H1 (cell line): ENCODE data around the gene C2CD4D. TPM values are rescaled to one million over a fixed set of nuclear protein-coding genes. Genes with fewer than 3 reads are reported as not detected.

Experiments
- CTCF ChIA-PET: fragments of 300-600 bp; sonication (Branson Sonifier 250); formaldehyde crosslinking; loops from one replicate; lab custom pipeline; 2021; ENCODE audit not compliant: partially characterized antibody; lab: Charles Lee
- POLR2A ChIA-PET: fragments of 300-600 bp; sonication (Branson Sonifier 250); formaldehyde crosslinking; loops from one replicate; lab custom pipeline; 2021; ENCODE audit warnings: inconsistent platforms; ENCODE audit not compliant: partially characterized antibody; lab: Charles Lee
- DNase-seq, 2 experiments: peaks; one replicate each; pipeline versions ENCODE4 v3.0.0 to v3.0.0-alpha.2; 2010 to 2022; ENCODE audit warnings: low spot score in 2 of 2, low read depth in 1 of 2, mixed read lengths in 1 of 2
- FAIRE-seq: peaks from 2 replicates; lab custom pipeline; 2011; peaks lifted over from hg19 to GRCh38; lab: Jason Lieb, UNC
- H2AFZ ChIP-seq: 2 replicates; pipeline ENCODE4 v1.8.1; 2012; ENCODE audit warnings: low read length, inconsistent platforms
- H2AK5ac ChIP-seq: 2 replicates; pipeline ENCODE4 v1.6.1; 2013; ENCODE audit warnings: low read depth, low read length
- H2BK120ac ChIP-seq: replicated peaks from 2 replicates; pipeline ENCODE3; 2013; ENCODE audit warnings: low read depth, low read length, inconsistent platforms
- H2BK12ac ChIP-seq: 2 replicates; pipeline ENCODE4 v1.6.1; 2013; ENCODE audit warnings: low read depth, low read length
- H2BK15ac ChIP-seq: 2 replicates; pipeline ENCODE4 v1.6.1; 2013; ENCODE audit warnings: low read length
- H2BK20ac ChIP-seq: 2 replicates; pipeline ENCODE4 v1.6.1; 2013; ENCODE audit warnings: low read length
- H2BK5ac ChIP-seq: 2 replicates; pipeline ENCODE4 v1.6.1; 2013; ENCODE audit warnings: low read depth, low read length
- H3K14ac ChIP-seq: 2 replicates; pipeline ENCODE4 v1.6.1; 2013; ENCODE audit warnings: inconsistent platforms; ENCODE audit not compliant: insufficient read length
- H3K18ac ChIP-seq: 2 replicates; pipeline ENCODE4 v1.6.1; 2013; ENCODE audit warnings: low read length; ENCODE audit errors: extremely low read depth
- H3K23ac ChIP-seq: 2 replicates; pipeline ENCODE4 v1.6.1; 2013; ENCODE audit warnings: inconsistent platforms; ENCODE audit not compliant: insufficient read length
- H3K23me2 ChIP-seq: 2 replicates; pipeline ENCODE4 v1.6.1; 2013; ENCODE audit warnings: low read depth, low read length
- H3K27ac ChIP-seq: 2 replicates; pipeline ENCODE4 v1.6.1; 2011; ENCODE audit warnings: low read depth, low read length, inconsistent platforms
- H3K27me3 ChIP-seq, 4 experiments: replicated peaks in 1 of 4; 1 replicate in 1 of 4; 2 replicates in 3 of 4; pipeline versions ENCODE4 v1.6.1 to v1.8.1; 2011 to 2013; ENCODE audit warnings: low read length in 3 of 4, mild to moderate bottlenecking in 3 of 4, inconsistent platforms in 2 of 4, mixed read lengths in 2 of 4, moderate library complexity in 1 of 4; ENCODE audit not compliant: control insufficient read depth in 3 of 4, insufficient read depth in 3 of 4; ENCODE audit errors: extremely low read depth in 1 of 4
- H3K36me3 ChIP-seq, 4 experiments: 2 replicates each; pipeline versions ENCODE4 v1.6.1 to v1.8.1; 2011 to 2013; ENCODE audit warnings: mild to moderate bottlenecking in 4 of 4, low read length in 3 of 4, moderate library complexity in 2 of 4, control low read depth in 1 of 4, inconsistent platforms in 1 of 4; ENCODE audit not compliant: insufficient read depth in 4 of 4, control insufficient read depth in 2 of 4
- H3K4ac ChIP-seq: replicated peaks from 2 replicates; pipeline ENCODE3; 2013; ENCODE audit warnings: low read length, low read depth, mixed read lengths, inconsistent platforms; ENCODE audit not compliant: insufficient read length
- H3K4me1 ChIP-seq, 4 experiments: replicated peaks in 1 of 4; 1 replicate in 1 of 4; 2 replicates in 3 of 4; pipeline versions ENCODE4 v1.6.1 to v1.8.1; 2011 to 2013; ENCODE audit warnings: low read length in 3 of 4, inconsistent platforms in 2 of 4, mixed read lengths in 1 of 4; ENCODE audit not compliant: insufficient read depth in 4 of 4, control insufficient read depth in 3 of 4
- H3K4me2 ChIP-seq, 2 experiments: 2 replicates each; pipeline versions ENCODE4 v1.6.1 to v1.8.1; 2011 to 2013; ENCODE audit warnings: low read depth in 2 of 2, low read length in 2 of 2, control low read depth in 1 of 2, inconsistent platforms in 1 of 2, mild to moderate bottlenecking in 1 of 2; ENCODE audit not compliant: insufficient read depth in 1 of 2
- H3K4me3 ChIP-seq, 4 experiments: fragments of 200-600, 300-600 bp in 1 of 4; sonication (generic), shearing (Covaris generic), sonication (Bioruptor Twin) in 1 of 4; 2 replicates each; pipeline versions ENCODE4 v1.5.1 to v1.8.1; 2011 to 2016; ENCODE audit warnings: low read length in 4 of 4, low read depth in 3 of 4, control low read depth in 2 of 4, inconsistent platforms in 2 of 4, mild to moderate bottlenecking in 2 of 4, mixed read lengths in 1 of 4, moderate library complexity in 1 of 4; ENCODE audit not compliant: insufficient read depth in 2 of 4; ENCODE audit errors: extremely low read depth in 1 of 4
- H3K56ac ChIP-seq: replicated peaks from 2 replicates; pipeline ENCODE3; 2013; ENCODE audit warnings: low read depth, mild to moderate bottlenecking, mixed read lengths, low read length, inconsistent platforms; ENCODE audit not compliant: insufficient read length
- H3K79me1 ChIP-seq: 2 replicates; pipeline ENCODE4 v1.6.1; 2013; ENCODE audit warnings: low read depth, low read length, control low read depth
- H3K79me2 ChIP-seq, 2 experiments: 2 replicates each; pipeline versions ENCODE4 v1.6.1 to v1.8.1; 2012 to 2013; ENCODE audit warnings: low read length in 2 of 2, mild to moderate bottlenecking in 2 of 2, inconsistent platforms in 1 of 2; ENCODE audit not compliant: insufficient read depth in 2 of 2, control insufficient read depth in 1 of 2
- H3K9ac ChIP-seq, 4 experiments: replicated peaks in 1 of 4; 1 replicate in 1 of 4; 2 replicates in 3 of 4; pipeline versions ENCODE4 v1.6.1 to v1.8.1; 2011 to 2013; ENCODE audit warnings: low read depth in 3 of 4, low read length in 3 of 4, control low read depth in 2 of 4, mild to moderate bottlenecking in 2 of 4, moderate library complexity in 2 of 4, inconsistent platforms in 1 of 4; ENCODE audit errors: extremely low read depth in 1 of 4
- H3K9me3 ChIP-seq, 2 experiments: 2 replicates each; pipeline versions ENCODE4 v1.6.1 to v1.8.1; 2012 to 2013; ENCODE audit warnings: mild to moderate bottlenecking in 2 of 2, moderate library complexity in 2 of 2, control low read depth in 1 of 2, inconsistent platforms in 1 of 2, low read depth in 1 of 2, low read length in 1 of 2, mixed read lengths in 1 of 2; ENCODE audit not compliant: insufficient read depth in 2 of 2
- H4K20me1 ChIP-seq, 2 experiments: replicated peaks in 1 of 2; 2 replicates each; pipeline versions ENCODE3 to v1.8.1; 2011 to 2013; ENCODE audit warnings: inconsistent platforms in 2 of 2, low read length in 2 of 2, mild to moderate bottlenecking in 1 of 2; ENCODE audit not compliant: insufficient read depth in 2 of 2, control insufficient read depth in 1 of 2
- H4K5ac ChIP-seq: 2 replicates; pipeline ENCODE4 v1.6.1; 2013; ENCODE audit warnings: low read length, low read depth, mixed read lengths, inconsistent platforms; ENCODE audit not compliant: insufficient read length
- H4K8ac ChIP-seq: 2 replicates; pipeline ENCODE4 v1.8.0; 2013; ENCODE audit warnings: mild to moderate bottlenecking, moderate library complexity, low read length, inconsistent platforms; ENCODE audit not compliant: insufficient read depth; ENCODE audit errors: extremely low read depth
- H4K91ac ChIP-seq: replicated peaks from 2 replicates; pipeline ENCODE3; 2013; ENCODE audit warnings: low read length, mixed read lengths, inconsistent platforms; ENCODE audit not compliant: insufficient read length
- JUN ChIP-seq: IDR thresholded peaks from 2 replicates; pipeline ENCODE4 v1.6.1; 2011; ENCODE audit warnings: low read depth, mild to moderate bottlenecking, improper control_type of control experiment, low read length
- RFX5 ChIP-seq: IDR thresholded peaks from 2 replicates; pipeline ENCODE4 v1.6.1; 2011; ENCODE audit warnings: low read depth, low read length, improper control_type of control experiment, borderline replicate concordance
- RNF2 ChIP-seq: fragments of 200-900, 300-1000 bp; sonication (generic); IDR thresholded peaks from 2 replicates; pipeline ENCODE4 v1.7.1; 2016; ENCODE audit warnings: borderline replicate concordance, low read depth, mild to moderate bottlenecking, antibody characterized with exemption, low read length; ENCODE audit not compliant: poor library complexity, severe bottlenecking; ENCODE audit errors: missing control alignments
- TCF12 ChIP-seq: IDR thresholded peaks from 2 replicates; pipeline ENCODE4 v1.6.1; 2011; ENCODE audit warnings: low read depth, mild to moderate bottlenecking, low read length
- WGBS, 2 experiments: shearing (Covaris generic) in 1 of 2; methylation state at CpG; one replicate each; pipeline versions ENCODE4 v1.1.6 to v1.1.7; 2013 to 2015; ENCODE audit warnings: low lambda C conversion rate in 2 of 2, mixed read lengths in 2 of 2, inconsistent platforms in 1 of 2, low coverage in 1 of 2, missing lambda C conversion rate in 1 of 2; ENCODE audit not compliant: insufficient replicate concordance in 2 of 2, insufficient coverage in 1 of 2, insufficient read length in 1 of 2; ENCODE audit errors: extremely low coverage in 1 of 2, missing lambda C conversion rate in 1 of 2; 5-methylcytosine and 5-hydroxymethylcytosine counted together
- polyA plus RNA-seq, 7 experiments: library from polyadenylated mRNA; depleted of rRNA in 3 of 7; stranded (reverse) in 5 of 7; unstranded in 2 of 7; fragments of >200 nt in 5 of 7; fragments of 200-250 nt in 2 of 7; gene quantifications; 1 replicate in 5 of 7; 2 replicates in 1 of 7; 4 replicates in 1 of 7; pipeline versions ENCODE4 v1.2.1 to v1.2.3, GENCODE V29; 2011 to 2013; ENCODE audit warnings: missing spikeins in 2 of 7, mixed read lengths in 2 of 7
- total RNA-seq: library from RNA; stranded (reverse); fragmentation: NEBNext Ultra II Directional; extraction: Animal tissue kit (Norgen Biotek cat#: 25700); gene quantifications from 2 replicates; pipeline ENCODE4 v1.2.1, GENCODE V29; 2021

Gene C2CD4D
- total and polyA plus RNA-seq, 2 of the 8 experiments (the other 6 are each of a cell fraction or from before 2014, with no cell fraction given), result 0.41 to 0.71 TPM

- Histone ChIP-seq H3K79me2 (no peaks in the 10 kb centered on the region), H3K9ac (no peak overlapping the region), H3K27ac (no peak overlapping the region), H2AK5ac (no peak overlapping the region; the same call in 1 of the 2 replicates), H2BK120ac (no peak overlapping the region), H2BK15ac (no peak overlapping the region; the same call in 1 of the 2 replicates), H4K20me1 (no peaks in the 10 kb centered on the region), H2AFZ (no peak overlapping the region), H3K4me3 (no peak overlapping the region), H3K4me2 (no peak overlapping the region), H3K9me3 (no peaks in the 10 kb centered on the region), H3K14ac (no peak overlapping the region), H3K23me2 (no peaks in the 10 kb centered on the region), H4K91ac (no peak overlapping the region), H4K8ac (no peak overlapping the region), H3K18ac (no peak overlapping the region), H3K4ac (no peak overlapping the region), H4K5ac (no peak overlapping the region), H3K27me3 (no peaks in the 10 kb centered on the region), H2BK5ac (no peak overlapping the region), H3K36me3 (no peaks in the 10 kb centered on the region), H3K79me1 (no peaks in the 10 kb centered on the region), H2BK12ac (no peak overlapping the region), H3K56ac (no peak overlapping the region), H3K23ac (no peak overlapping the region), H3K4me1 (peaks cover 1 to 5% (median 4%) of the 10 kb centered on the region in 4 experiments; a peak in 3 of 7 replicates), H2BK20ac (no peak overlapping the region)
- CTCF ChIA-PET, result interaction anchor here (0.5 to 2.0 kb wide), 7 partner anchors 9 to 122 kb away, joined by 3 to 10 read pairs (median 4); no protein-coding TSS in a partner anchor
- FAIRE-seq (no peak), DNase-seq (no peak)
- TF ChIP-seq TCF12 (no peak), JUN (no peak), RFX5 (no peak), RNF2 (no peak)
- POLR2A ChIA-PET, result interaction anchor here (0.8 to 2.3 kb wide), 5 partner anchors 11 to 71 kb away, joined by 3 to 7 read pairs (median 3); partner anchors contain the start of gene C2CD4D
- WGBS, 2 experiments, result 92% methylated on average over 9 of the region's 9 CpGs; no CpG with 5 or more reads in 1 of the 2 experiments
Observed at GRCh38 chr1:151811181-151811580, 28.4 kb downstream of the C2CD4D start.
